Breast epithelium (tissue), 3 donors: ENCODE data around the gene PTGER3.

ENCODE experiments used
- POLR2A ChIP-seq: fragments of 450-650 bp; IDR thresholded peaks from one replicate; pipeline ENCODE4 v1.6.1; 2016; ENCODE audit warnings: antibody characterized with exemption, mild to moderate bottlenecking, moderate library complexity
- POLR2AphosphoS5 ChIP-seq, 3 donors: sonication (generic); formaldehyde crosslinking; IDR thresholded peaks; one replicate each; pipeline ENCODE4 v1.6.1; 2017; ENCODE audit warnings: antibody characterized with exemption in 3 of 3
- TF ChIP-seq, protein P1 (sequence below), 3 donors: fragments of 450-650 bp; IDR thresholded peaks; one replicate each; pipeline ENCODE4 v1.5.1; 2016 to 2017; ENCODE audit warnings: antibody characterized with exemption in 3 of 3, mild to moderate bottlenecking in 3 of 3, moderate library complexity in 3 of 3

DNA sequence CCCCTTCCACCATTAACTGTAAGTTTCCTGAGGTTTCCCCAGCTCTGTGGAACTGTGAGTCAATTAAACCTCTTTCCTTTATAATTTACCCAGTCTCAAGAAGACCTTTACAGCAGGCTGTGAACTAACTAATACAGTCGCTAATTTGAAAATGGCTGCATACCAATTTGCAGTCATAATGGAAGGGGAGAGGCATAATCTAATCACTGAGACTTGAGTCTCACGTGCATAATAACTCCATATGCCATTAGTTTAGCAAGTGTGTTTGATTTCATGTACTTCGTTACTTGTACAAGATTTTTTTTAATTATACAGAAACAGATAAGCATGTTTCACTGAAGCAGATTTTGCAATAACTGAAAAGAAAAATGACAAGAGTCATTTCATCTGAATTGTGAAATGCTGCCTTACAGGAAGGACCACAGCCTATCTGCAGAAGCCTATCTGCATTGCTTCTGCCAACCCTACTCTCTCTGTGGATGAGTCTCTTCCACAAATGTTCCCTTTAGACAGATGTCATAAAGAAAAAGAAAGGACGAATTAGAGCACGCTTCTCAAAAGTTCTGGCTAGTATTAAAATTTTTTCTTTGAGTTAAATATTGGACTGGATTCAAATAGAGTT lies 99.1 kb downstream of the PTGER3 start:
- TF ChIP-seq, protein P1, sequence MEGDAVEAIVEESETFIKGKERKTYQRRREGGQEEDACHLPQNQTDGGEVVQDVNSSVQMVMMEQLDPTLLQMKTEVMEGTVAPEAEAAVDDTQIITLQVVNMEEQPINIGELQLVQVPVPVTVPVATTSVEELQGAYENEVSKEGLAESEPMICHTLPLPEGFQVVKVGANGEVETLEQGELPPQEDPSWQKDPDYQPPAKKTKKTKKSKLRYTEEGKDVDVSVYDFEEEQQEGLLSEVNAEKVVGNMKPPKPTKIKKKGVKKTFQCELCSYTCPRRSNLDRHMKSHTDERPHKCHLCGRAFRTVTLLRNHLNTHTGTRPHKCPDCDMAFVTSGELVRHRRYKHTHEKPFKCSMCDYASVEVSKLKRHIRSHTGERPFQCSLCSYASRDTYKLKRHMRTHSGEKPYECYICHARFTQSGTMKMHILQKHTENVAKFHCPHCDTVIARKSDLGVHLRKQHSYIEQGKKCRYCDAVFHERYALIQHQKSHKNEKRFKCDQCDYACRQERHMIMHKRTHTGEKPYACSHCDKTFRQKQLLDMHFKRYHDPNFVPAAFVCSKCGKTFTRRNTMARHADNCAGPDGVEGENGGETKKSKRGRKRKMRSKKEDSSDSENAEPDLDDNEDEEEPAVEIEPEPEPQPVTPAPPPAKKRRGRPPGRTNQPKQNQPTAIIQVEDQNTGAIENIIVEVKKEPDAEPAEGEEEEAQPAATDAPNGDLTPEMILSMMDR (IDR thresholded peaks at IDR 0.05), result no peak
- TF ChIP-seq POLR2A (no peak), POLR2AphosphoS5 (IDR thresholded peaks at IDR 0.05) (no peak)
